Measurements from ENCODE around the gene MAFG. TPM values are rescaled to one million over a fixed set of nuclear protein-coding genes. Genes with fewer than 3 reads are reported as not detected.

Gene MAFG
- polyA plus RNA-seq, 1 of the 3 experiments (the other 2 are of a cell fraction) = 38.7 TPM

DNA sequence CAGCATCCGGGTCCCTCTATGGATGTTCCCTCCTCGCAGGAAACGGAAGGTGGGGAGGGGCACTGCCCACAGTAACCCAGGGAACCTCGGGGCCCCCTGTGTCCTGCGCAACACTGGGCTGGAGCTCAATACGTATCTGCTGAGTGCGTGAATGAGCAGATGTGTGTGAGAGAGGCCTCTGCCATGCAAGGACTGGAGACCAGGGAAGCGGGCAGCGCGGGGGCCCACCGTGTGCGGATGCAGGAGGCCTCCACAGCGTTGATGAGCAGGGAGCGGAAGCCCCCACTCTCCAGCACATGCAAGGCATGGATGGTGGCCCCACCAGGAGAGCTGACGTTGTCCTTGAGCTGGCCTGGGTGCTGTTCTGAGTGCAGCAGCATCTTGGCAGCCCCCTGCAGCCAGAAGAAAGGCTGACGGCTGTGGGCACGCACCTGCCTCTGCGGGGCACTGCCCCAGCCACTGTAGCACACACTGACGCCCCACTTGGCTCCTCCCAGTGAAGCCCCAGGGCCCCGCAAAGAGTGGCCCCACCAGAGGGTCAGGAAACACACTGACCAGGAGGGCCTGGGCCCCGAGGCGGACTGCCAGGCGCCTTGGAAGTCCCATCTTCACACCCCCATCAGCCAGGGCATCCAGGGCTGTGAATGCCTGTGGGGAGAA lies 6.7 kb upstream of the MAFG start:
- no peak for DNase-seq
- Histone ChIP-seq H3K27me3 (ENCODE audit: insufficient read depth) (no peaks in the 10 kb centered on the region), H3K36me3 (replicated peaks in 1 of 2; ENCODE audit: control insufficient read depth in 1 of 2, insufficient read depth in 2 of 2, low read length in 1 of 2) (peaks cover 0 to 20% of the 10 kb centered on the region in 2 experiments), H2AFZ (ENCODE audit: low read depth) (no peak overlapping the region), H3K79me2 (ENCODE audit: insufficient read depth) (peaks cover 19% of the 10 kb centered on the region), H4K20me1 (ENCODE audit: insufficient read depth) (peaks cover 7% of the 10 kb centered on the region; the same call in 1 of the 2 replicates), H3K4me1 (ENCODE audit: control insufficient read depth in 1 of 2, insufficient read depth in 2 of 2, low read depth in 1 of 2, low read length in 1 of 2) (peaks cover 6 to 19% of the 10 kb centered on the region in 2 experiments; a peak in 2 of 4 replicates), H3K9me2 (no peaks in the 10 kb centered on the region), H3K4me2 (no peak overlapping the region), H3F3A (replicated peaks; ENCODE audit: insufficient read depth) (peaks cover 16% of the 10 kb centered on the region), H3K9ac (no peak overlapping the region), H3K9me3 (no peaks in the 10 kb centered on the region), H3K27ac (ENCODE audit: low read depth in 2 of 2, low read length in 1 of 2) (no peak overlapping the region), H3K4me3 (ENCODE audit: low read depth in 2 of 2, low read length in 1 of 2) (no peak overlapping the region)
- CTCF ChIA-PET = interaction anchor here (0.8 to 11.7 kb wide), 8 partner anchors 22 to 102 kb away, joined by 3 to 107 read pairs (median 4); partner anchors contain the start of gene NOTUM
- TF ChIP-seq MEF2A (IDR thresholded peaks at IDR 0.05; ENCODE audit: borderline replicate concordance, low read depth) = no peak
- TF ChIP-seq RCOR1 (IDR thresholded peaks at IDR 0.05; ENCODE audit: low read length) = no peak
- TF ChIP-seq RXRA (IDR thresholded peaks at IDR 0.05; ENCODE audit: borderline replicate concordance, low read depth) = no peak
- TF ChIP-seq, protein P1, sequence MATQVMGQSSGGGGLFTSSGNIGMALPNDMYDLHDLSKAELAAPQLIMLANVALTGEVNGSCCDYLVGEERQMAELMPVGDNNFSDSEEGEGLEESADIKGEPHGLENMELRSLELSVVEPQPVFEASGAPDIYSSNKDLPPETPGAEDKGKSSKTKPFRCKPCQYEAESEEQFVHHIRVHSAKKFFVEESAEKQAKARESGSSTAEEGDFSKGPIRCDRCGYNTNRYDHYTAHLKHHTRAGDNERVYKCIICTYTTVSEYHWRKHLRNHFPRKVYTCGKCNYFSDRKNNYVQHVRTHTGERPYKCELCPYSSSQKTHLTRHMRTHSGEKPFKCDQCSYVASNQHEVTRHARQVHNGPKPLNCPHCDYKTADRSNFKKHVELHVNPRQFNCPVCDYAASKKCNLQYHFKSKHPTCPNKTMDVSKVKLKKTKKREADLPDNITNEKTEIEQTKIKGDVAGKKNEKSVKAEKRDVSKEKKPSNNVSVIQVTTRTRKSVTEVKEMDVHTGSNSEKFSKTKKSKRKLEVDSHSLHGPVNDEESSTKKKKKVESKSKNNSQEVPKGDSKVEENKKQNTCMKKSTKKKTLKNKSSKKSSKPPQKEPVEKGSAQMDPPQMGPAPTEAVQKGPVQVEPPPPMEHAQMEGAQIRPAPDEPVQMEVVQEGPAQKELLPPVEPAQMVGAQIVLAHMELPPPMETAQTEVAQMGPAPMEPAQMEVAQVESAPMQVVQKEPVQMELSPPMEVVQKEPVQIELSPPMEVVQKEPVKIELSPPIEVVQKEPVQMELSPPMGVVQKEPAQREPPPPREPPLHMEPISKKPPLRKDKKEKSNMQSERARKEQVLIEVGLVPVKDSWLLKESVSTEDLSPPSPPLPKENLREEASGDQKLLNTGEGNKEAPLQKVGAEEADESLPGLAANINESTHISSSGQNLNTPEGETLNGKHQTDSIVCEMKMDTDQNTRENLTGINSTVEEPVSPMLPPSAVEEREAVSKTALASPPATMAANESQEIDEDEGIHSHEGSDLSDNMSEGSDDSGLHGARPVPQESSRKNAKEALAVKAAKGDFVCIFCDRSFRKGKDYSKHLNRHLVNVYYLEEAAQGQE (IDR thresholded peaks at IDR 0.05; ENCODE audit: low read depth, low read length) = no peak
- TF ChIP-seq FOXM1 (IDR thresholded peaks at IDR 0.05; ENCODE audit: low read depth) = no peak
- TF ChIP-seq, protein P2, sequence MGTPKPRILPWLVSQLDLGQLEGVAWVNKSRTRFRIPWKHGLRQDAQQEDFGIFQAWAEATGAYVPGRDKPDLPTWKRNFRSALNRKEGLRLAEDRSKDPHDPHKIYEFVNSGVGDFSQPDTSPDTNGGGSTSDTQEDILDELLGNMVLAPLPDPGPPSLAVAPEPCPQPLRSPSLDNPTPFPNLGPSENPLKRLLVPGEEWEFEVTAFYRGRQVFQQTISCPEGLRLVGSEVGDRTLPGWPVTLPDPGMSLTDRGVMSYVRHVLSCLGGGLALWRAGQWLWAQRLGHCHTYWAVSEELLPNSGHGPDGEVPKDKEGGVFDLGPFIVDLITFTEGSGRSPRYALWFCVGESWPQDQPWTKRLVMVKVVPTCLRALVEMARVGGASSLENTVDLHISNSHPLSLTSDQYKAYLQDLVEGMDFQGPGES (IDR thresholded peaks at IDR 0.05; ENCODE audit: low read depth, low read length) = no peak
- no peak for TF ChIP-seq GATA2 (CRISPR knock-in tag; IDR thresholded peaks at IDR 0.05)
- TF ChIP-seq EZH2phosphoT487 (IDR thresholded peaks at IDR 0.05; ENCODE audit: borderline replicate concordance, low read depth) = no peak
- TF ChIP-seq, protein P3, sequence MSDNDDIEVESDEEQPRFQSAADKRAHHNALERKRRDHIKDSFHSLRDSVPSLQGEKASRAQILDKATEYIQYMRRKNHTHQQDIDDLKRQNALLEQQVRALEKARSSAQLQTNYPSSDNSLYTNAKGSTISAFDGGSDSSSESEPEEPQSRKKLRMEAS (IDR thresholded peaks at IDR 0.05; ENCODE audit: low read depth) = no peak
- TF ChIP-seq JUND (IDR thresholded peaks at IDR 0.05) = no peak
- TF ChIP-seq, protein P4, sequence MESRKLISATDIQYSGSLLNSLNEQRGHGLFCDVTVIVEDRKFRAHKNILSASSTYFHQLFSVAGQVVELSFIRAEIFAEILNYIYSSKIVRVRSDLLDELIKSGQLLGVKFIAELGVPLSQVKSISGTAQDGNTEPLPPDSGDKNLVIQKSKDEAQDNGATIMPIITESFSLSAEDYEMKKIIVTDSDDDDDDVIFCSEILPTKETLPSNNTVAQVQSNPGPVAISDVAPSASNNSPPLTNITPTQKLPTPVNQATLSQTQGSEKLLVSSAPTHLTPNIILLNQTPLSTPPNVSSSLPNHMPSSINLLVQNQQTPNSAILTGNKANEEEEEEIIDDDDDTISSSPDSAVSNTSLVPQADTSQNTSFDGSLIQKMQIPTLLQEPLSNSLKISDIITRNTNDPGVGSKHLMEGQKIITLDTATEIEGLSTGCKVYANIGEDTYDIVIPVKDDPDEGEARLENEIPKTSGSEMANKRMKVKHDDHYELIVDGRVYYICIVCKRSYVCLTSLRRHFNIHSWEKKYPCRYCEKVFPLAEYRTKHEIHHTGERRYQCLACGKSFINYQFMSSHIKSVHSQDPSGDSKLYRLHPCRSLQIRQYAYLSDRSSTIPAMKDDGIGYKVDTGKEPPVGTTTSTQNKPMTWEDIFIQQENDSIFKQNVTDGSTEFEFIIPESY (IDR thresholded peaks at IDR 0.05; ENCODE audit: borderline replicate concordance, low read depth) = no peak
- TF ChIP-seq NRF1 (IDR thresholded peaks at IDR 0.05; ENCODE audit: low read depth, low read length) = no peak
- TF ChIP-seq EP300 (IDR thresholded peaks at IDR 0.05; ENCODE audit: borderline replicate concordance in 1 of 2, low read depth in 1 of 2, low read length in 1 of 2) = no peak
- no peak for TF ChIP-seq SIN3A (IDR thresholded peaks at IDR 0.05; ENCODE audit: borderline replicate concordance, low read depth, low read length)
- no peak for TF ChIP-seq TCF12 (IDR thresholded peaks at IDR 0.05)
- TF ChIP-seq FOXJ3 (CRISPR knock-in tag; IDR thresholded peaks at IDR 0.05) = no peak
- no peak for TF ChIP-seq MXI1 (IDR thresholded peaks at IDR 0.05; ENCODE audit: low read depth, low read length)
- TF ChIP-seq NFIC (IDR thresholded peaks at IDR 0.05; ENCODE audit: borderline replicate concordance) = no peak
- no peak for TF ChIP-seq SMC3 (IDR thresholded peaks at IDR 0.05; ENCODE audit: low read depth, low read length)
- POLR2A ChIA-PET = interaction anchor here (0.5 to 2.1 kb wide), 2 partner anchors 72 to 87 kb away, joined by 3 to 7 read pairs; no protein-coding TSS in a partner anchor
- 98% methylated on average over 14 of the region's 23 CpGs for WGBS (ENCODE audit: low lambda C conversion rate)
